ENCODE data around the gene SMAD7.

Gene SMAD7

DNA sequence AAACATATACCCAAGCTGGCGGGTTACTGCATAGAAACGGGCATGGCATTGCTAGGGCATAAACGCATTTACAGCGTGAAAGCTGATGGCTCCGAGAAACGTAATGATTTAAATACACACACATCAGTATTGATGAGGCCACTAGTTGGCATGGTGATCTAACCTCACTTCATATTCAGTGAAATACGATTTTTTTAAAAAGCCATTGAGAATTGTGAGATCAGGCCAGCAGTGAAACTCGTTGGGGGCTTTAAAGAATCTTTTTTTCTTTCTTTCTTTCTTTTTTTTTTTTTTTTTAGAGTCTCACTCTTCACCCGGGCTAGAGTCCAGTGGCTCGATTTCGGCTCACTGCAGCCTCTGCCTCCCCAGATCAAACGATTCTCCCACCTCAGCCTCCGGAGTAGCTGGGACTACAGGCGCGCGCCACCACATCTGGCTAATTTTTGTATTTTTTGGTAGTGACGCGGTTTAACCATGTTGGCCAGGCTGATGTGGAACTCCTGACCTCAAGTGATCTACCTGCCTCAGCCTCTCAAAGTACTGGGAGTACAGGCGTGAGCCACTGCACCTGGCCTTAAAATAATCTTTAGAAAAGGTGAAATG, 2.4 kb upstream of the SMAD7 start:
- Histone ChIP-seq H3K36me3 (ENCODE audit: control insufficient read depth in 1 of 2, insufficient read depth in 2 of 2, low read depth in 1 of 2, low read length in 2 of 2) (peaks cover 13 to 21% of the 10 kb centered on the region in 2 experiments), H3K9ac (ENCODE audit: low read length) (peak overlapping the region; percentile 94), H2BK12ac (ENCODE audit: low read length in 2 of 2) (peak overlapping the region; percentile 10 to 72), H3K23ac (ENCODE audit: low read length in 2 of 2) (no peak overlapping the region), H3K27ac (ENCODE audit: low read length, poor library complexity, severe bottlenecking) (peak overlapping the region; percentile 99), H2BK5ac (ENCODE audit: low read depth, low read length, poor library complexity, severe bottlenecking) (no peak overlapping the region), H3K18ac (ENCODE audit: low read depth in 1 of 2, low read length in 2 of 2) (peak overlapping the region; percentile 5 to 10), H3K4me3 (ENCODE audit: insufficient read depth in 1 of 2, low read depth in 1 of 2, low read length in 2 of 2) (peak overlapping the region in 1 of 2 experiments; percentile 83), H3K79me1 (replicated peaks; ENCODE audit: low read length, poor library complexity, severe bottlenecking) (no peaks in the 10 kb centered on the region), H3K4me2 (ENCODE audit: low read length, poor library complexity, severe bottlenecking) (peak overlapping the region; percentile 93), H4K8ac (ENCODE audit: low read length) (no peak overlapping the region), H3K4ac (ENCODE audit: low read depth in 1 of 2, low read length in 2 of 2) (peak overlapping the region in 1 of 2 experiments; percentile 9), H3K9me3 (ENCODE audit: control insufficient read depth, low read length) (no peaks in the 10 kb centered on the region), H4K91ac (ENCODE audit: low read length) (peak overlapping the region; percentile 65), H3K4me1 (ENCODE audit: control insufficient read depth, insufficient read depth, low read depth, low read length) (peaks cover 4% of the 10 kb centered on the region), H2BK120ac (ENCODE audit: low read depth, low read length) (no peak overlapping the region), H3K14ac (ENCODE audit: low read length in 2 of 2) (no peak overlapping the region), H3K27me3 (ENCODE audit: control insufficient read depth in 1 of 2, insufficient read depth in 1 of 2, low read length in 2 of 2) (no peaks in the 10 kb centered on the region), H2AFZ (ENCODE audit: low read depth, low read length) (no peak overlapping the region), H2AK5ac (ENCODE audit: low read length, severe bottlenecking) (peak overlapping the region; percentile 67), H2BK15ac (ENCODE audit: low read depth, poor library complexity, severe bottlenecking) (no peak overlapping the region)
- DNase-seq = no peak
- 74% methylated on average over 15 of the region's 19 CpGs for WGBS

DNA sequence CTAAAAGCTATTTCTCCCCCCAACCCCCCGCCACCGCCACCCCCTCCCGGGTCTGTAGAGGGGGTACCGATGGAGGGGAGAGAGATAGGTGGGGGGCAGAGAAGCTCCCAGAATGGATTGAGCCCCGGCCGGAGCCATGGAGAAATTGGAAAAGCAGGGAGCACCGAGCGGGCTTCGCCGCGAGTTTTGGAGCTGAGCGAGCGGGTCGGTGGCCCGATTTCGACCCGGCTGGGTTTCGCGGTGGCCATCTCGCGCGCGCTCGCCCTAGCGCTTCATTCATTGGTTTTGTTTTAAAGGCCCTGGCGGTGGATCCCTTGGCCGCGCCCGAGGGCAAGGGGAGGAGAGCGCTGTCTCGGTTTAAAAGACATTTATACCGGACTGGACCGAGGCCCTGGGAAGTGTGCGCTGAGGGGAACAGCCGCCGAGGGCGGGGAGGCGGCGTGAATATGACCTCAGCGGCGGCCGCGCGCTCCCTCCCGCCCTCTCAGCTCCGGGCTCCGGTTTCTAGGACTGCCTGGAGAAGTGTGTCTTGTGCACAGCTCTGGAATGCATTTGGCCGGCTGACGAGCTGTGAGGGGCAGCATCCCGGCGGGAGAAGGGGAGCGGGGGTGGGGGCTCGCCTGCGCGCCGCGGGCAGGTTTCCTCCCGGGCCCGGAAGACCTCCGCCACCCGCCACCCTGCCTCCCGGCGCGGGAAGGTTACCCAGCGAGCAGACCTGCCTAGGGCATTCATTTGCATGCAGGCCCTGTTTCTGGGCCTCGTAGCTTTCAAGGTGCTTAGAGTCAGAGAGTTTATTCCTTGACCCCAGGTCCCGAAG, 1.7 kb upstream of the SMAD7 start:
- Histone ChIP-seq H3K4me3 (ENCODE audit: insufficient read depth in 1 of 2, low read depth in 1 of 2, low read length in 2 of 2) (peak overlapping the region; percentile 58 to 83), H4K91ac (ENCODE audit: low read length) (peak overlapping the region; percentile 87), H4K8ac (ENCODE audit: low read length) (peak overlapping the region; percentile 93), H3K4me2 (ENCODE audit: low read length, poor library complexity, severe bottlenecking) (peak overlapping the region; percentile 93), H3K18ac (ENCODE audit: low read depth in 1 of 2, low read length in 2 of 2) (peak overlapping the region; percentile 91 to 99), H3K23ac (ENCODE audit: low read length in 2 of 2) (peak overlapping the region in 1 of 2 experiments; percentile 47), H3K9ac (ENCODE audit: low read length) (peak overlapping the region; percentile 94), H2AFZ (ENCODE audit: low read depth, low read length) (no peak overlapping the region), H3K79me1 (replicated peaks; ENCODE audit: low read length, poor library complexity, severe bottlenecking) (no peaks in the 10 kb centered on the region), H2BK15ac (ENCODE audit: low read depth, poor library complexity, severe bottlenecking) (peak overlapping the region; percentile 99), H2BK5ac (ENCODE audit: low read depth, low read length, poor library complexity, severe bottlenecking) (peak overlapping the region; percentile 96), H2BK120ac (ENCODE audit: low read depth, low read length) (peak overlapping the region; percentile 94), H2BK12ac (ENCODE audit: low read length in 2 of 2) (peak overlapping the region; percentile 72 to 90), H3K27ac (ENCODE audit: low read length, poor library complexity, severe bottlenecking) (peak overlapping the region; percentile 99), H3K4ac (ENCODE audit: low read depth in 1 of 2, low read length in 2 of 2) (peak overlapping the region; percentile 91 to 92), H3K9me3 (ENCODE audit: control insufficient read depth, low read length) (no peaks in the 10 kb centered on the region), H3K4me1 (ENCODE audit: control insufficient read depth, insufficient read depth, low read depth, low read length) (peaks cover 4% of the 10 kb centered on the region), H3K27me3 (ENCODE audit: control insufficient read depth in 1 of 2, insufficient read depth in 1 of 2, low read length in 2 of 2) (no peaks in the 10 kb centered on the region), H2AK5ac (ENCODE audit: low read length, severe bottlenecking) (no peak overlapping the region), H3K36me3 (ENCODE audit: control insufficient read depth in 1 of 2, insufficient read depth in 2 of 2, low read depth in 1 of 2, low read length in 2 of 2) (peaks cover 20 to 24% of the 10 kb centered on the region in 2 experiments), H3K14ac (ENCODE audit: low read length in 2 of 2) (peak overlapping the region in 1 of 2 experiments; percentile 49)
- peak; percentile 94 for DNase-seq
- WGBS = 1% methylated on average over 64 of the region's 67 CpGs

DNA sequence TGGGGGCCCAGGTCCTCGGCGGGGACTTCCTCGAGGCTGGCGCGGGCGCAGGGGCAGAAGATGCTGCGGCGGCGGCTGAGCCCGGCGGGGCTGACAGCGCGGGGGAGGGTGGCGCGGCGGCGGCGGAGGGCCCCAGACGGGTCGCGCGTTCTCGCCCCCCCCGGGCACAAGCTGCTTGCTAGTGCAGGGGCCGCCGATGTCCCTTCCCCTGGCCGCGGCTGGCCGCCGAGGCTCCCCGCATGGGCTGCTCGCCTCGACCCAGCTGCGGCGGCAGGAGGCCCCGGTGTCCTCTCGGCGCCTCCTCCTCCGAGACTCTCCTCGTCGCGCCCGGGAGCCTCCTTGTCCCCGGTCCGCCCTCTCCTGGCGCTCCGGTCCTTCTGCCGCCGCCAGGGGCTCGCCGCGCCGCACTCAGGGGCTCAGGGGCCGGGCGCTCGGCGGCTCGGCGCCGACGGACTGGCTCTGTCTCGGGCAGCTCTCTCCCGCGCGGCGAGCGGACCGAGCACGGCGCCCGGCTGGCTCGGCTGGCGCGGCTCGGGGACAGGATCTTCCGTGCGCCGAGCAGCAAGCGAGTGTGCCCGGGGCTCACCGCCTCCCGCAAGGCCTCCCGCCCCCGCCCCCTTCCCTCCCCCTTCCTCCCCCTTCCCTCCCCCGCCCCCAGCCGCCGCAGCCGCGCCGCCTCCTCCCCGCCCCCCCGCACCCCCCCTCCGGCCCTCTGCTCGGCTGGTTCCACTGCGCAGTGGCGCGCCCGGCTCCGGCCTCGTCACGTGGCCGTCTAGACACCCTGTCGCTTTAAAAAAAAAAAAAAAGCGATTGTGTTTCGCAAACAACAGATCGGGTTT, 902 bp upstream of the SMAD7 start:
- H3K4me3 ChIP-seq (ENCODE audit: insufficient read depth in 1 of 2, low read depth in 1 of 2, low read length in 2 of 2) = peak overlapping the region; percentile 84 to 93
- H3K18ac ChIP-seq (ENCODE audit: low read depth in 1 of 2, low read length in 2 of 2) = peak overlapping the region; percentile 91 to 97
- H3K4me2 ChIP-seq (ENCODE audit: low read length, poor library complexity, severe bottlenecking) = peak overlapping the region; percentile 93
- peak overlapping the region in 1 of 2 experiments; percentile 94 for H3K14ac ChIP-seq (ENCODE audit: low read length in 2 of 2)
- peak overlapping the region; percentile 80 for H4K8ac ChIP-seq (ENCODE audit: low read length)
- H2BK120ac ChIP-seq (ENCODE audit: low read depth, low read length) = peak overlapping the region; percentile 94
- no peak overlapping the region for H2AFZ ChIP-seq (ENCODE audit: low read depth, low read length)
- H3K4ac ChIP-seq (ENCODE audit: low read depth in 1 of 2, low read length in 2 of 2) = peak overlapping the region; percentile 85
- peaks cover 25 to 28% of the 10 kb centered on the region in 2 experiments for H3K36me3 ChIP-seq (ENCODE audit: control insufficient read depth in 1 of 2, insufficient read depth in 2 of 2, low read depth in 1 of 2, low read length in 2 of 2)
- H2BK12ac ChIP-seq (ENCODE audit: low read length in 2 of 2) = peak overlapping the region in 1 of 2 experiments; percentile 80
- peak overlapping the region; percentile 80 for H2BK15ac ChIP-seq (ENCODE audit: low read depth, poor library complexity, severe bottlenecking)
- no peak overlapping the region for H2AK5ac ChIP-seq (ENCODE audit: low read length, severe bottlenecking)
- no peaks in the 10 kb centered on the region for H3K79me1 ChIP-seq (replicated peaks; ENCODE audit: low read length, poor library complexity, severe bottlenecking)
- peak overlapping the region; percentile 88 for H4K91ac ChIP-seq (ENCODE audit: low read length)
- DNase-seq = peak; percentile 94
- peaks cover 4% of the 10 kb centered on the region for H3K4me1 ChIP-seq (ENCODE audit: control insufficient read depth, insufficient read depth, low read depth, low read length)
- under 1% methylated on average over 45 of the region's 106 CpGs for WGBS
- H3K9me3 ChIP-seq (ENCODE audit: control insufficient read depth, low read length) = no peaks in the 10 kb centered on the region
- H3K9ac ChIP-seq (ENCODE audit: low read length) = peak overlapping the region; percentile 95
- H3K23ac ChIP-seq (ENCODE audit: low read length in 2 of 2) = peak overlapping the region in 1 of 2 experiments; percentile 98
- H3K27me3 ChIP-seq (ENCODE audit: control insufficient read depth in 1 of 2, insufficient read depth in 1 of 2, low read length in 2 of 2) = no peaks in the 10 kb centered on the region
- H2BK5ac ChIP-seq (ENCODE audit: low read depth, low read length, poor library complexity, severe bottlenecking) = peak overlapping the region; percentile 97
- H3K27ac ChIP-seq (ENCODE audit: low read length, poor library complexity, severe bottlenecking) = peak overlapping the region; percentile 99
